Measurements from ENCODE around the gene CAMK1D.
A peak's percentile ranks its signal among the peaks of the same experiment; 100 is the strongest.

Gene CAMK1D

GRCh38 chr10:12709000-12709401 is 359.7 kb downstream of the CAMK1D start:
- ATAC-seq = 0 out of 3 replicates have a peak, but pooled peaks have one; percentile 2
- TF ChIP-seq ESRRG (CRISPR knock-in tag; IDR thresholded peaks at IDR 0.05) (no peak), ZFP3 (CRISPR knock-in tag; IDR thresholded peaks at IDR 0.05) (no peak), TOX (CRISPR knock-in tag; IDR thresholded peaks at IDR 0.05; ENCODE audit: borderline replicate concordance) (no peak), ZNF8 (CRISPR knock-in tag; IDR thresholded peaks at IDR 0.05) (no peak), CREB5 (CRISPR knock-in tag; IDR thresholded peaks at IDR 0.05; ENCODE audit: low read depth) (no peak), CSRNP3 (CRISPR knock-in tag; IDR thresholded peaks at IDR 0.05) (no peak)
- TF ChIP-seq, protein P1, sequence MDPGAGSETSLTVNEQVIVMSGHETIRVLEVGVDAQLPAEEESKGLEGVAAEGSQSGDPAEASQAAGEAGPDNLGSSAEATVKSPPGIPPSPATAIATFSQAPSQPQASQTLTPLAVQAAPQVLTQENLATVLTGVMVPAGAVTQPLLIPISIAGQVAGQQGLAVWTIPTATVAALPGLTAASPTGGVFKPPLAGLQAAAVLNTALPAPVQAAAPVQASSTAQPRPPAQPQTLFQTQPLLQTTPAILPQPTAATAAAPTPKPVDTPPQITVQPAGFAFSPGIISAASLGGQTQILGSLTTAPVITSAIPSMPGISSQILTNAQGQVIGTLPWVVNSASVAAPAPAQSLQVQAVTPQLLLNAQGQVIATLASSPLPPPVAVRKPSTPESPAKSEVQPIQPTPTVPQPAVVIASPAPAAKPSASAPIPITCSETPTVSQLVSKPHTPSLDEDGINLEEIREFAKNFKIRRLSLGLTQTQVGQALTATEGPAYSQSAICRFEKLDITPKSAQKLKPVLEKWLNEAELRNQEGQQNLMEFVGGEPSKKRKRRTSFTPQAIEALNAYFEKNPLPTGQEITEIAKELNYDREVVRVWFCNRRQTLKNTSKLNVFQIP (CRISPR knock-in tag; IDR thresholded peaks at IDR 0.05; ENCODE audit: borderline replicate concordance, low read depth) = no peak

DNA sequence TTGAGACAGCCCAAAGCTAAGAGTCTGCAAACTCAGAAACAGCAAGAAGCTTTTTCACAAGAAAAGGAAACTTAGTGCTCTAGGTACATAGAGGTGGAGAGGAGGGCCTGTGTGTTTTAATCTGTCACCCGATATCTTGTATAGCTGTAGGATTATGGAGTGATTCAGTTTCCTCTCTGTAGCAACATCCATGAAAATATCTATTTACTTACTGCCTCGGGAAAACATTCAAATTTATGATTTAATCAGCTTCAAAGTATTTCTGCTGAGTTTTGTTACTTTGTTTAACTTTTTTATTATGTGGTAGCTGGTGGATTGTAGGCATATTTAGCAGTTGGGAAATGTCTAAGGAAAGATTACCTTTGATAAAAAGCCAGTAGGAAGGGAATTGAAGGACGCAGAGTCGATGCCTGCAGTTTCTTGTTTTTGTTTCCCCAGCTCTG is 360.2 kb downstream of the CAMK1D start:
- TF ChIP-seq, protein P2, sequence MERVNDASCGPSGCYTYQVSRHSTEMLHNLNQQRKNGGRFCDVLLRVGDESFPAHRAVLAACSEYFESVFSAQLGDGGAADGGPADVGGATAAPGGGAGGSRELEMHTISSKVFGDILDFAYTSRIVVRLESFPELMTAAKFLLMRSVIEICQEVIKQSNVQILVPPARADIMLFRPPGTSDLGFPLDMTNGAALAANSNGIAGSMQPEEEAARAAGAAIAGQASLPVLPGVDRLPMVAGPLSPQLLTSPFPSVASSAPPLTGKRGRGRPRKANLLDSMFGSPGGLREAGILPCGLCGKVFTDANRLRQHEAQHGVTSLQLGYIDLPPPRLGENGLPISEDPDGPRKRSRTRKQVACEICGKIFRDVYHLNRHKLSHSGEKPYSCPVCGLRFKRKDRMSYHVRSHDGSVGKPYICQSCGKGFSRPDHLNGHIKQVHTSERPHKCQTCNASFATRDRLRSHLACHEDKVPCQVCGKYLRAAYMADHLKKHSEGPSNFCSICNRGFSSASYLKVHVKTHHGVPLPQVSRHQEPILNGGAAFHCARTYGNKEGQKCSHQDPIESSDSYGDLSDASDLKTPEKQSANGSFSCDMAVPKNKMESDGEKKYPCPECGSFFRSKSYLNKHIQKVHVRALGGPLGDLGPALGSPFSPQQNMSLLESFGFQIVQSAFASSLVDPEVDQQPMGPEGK (CRISPR knock-in tag; IDR thresholded peaks at IDR 0.05; ENCODE audit: borderline replicate concordance) = no peak
- TF ChIP-seq ISL1 (CRISPR knock-in tag; IDR thresholded peaks at IDR 0.05) = no peak
- peak; percentile 33; the same call in 2 of the 3 replicates for ATAC-seq

GRCh38 chr10:12710157-12710556 is 360.8 kb downstream of the CAMK1D start:
- ATAC-seq = no peak
- TF ChIP-seq, protein P2 (CRISPR knock-in tag; IDR thresholded peaks at IDR 0.05; ENCODE audit: borderline replicate concordance) = no peak
- TF ChIP-seq SNAI2 (CRISPR knock-in tag; IDR thresholded peaks at IDR 0.05) (no peak), TOX (CRISPR knock-in tag; IDR thresholded peaks at IDR 0.05; ENCODE audit: borderline replicate concordance) (no peak), ZNF8 (CRISPR knock-in tag; IDR thresholded peaks at IDR 0.05) (no peak), GLIS3 (CRISPR knock-in tag; IDR thresholded peaks at IDR 0.05) (no peak), ZNF70 (CRISPR knock-in tag; IDR thresholded peaks at IDR 0.05) (no peak), ARNTL (CRISPR knock-in tag; IDR thresholded peaks at IDR 0.05; ENCODE audit: borderline replicate concordance, low read depth) (no peak), ZFP3 (CRISPR knock-in tag; IDR thresholded peaks at IDR 0.05) (no peak), PPARA (CRISPR knock-in tag; IDR thresholded peaks at IDR 0.05; ENCODE audit: borderline replicate concordance) (no peak), ZFP30 (CRISPR knock-in tag; IDR thresholded peaks at IDR 0.05) (no peak), ZNF565 (CRISPR knock-in tag; conservative IDR thresholded peaks at IDR 0.05; ENCODE audit: low read depth) (no peak), ESRRG (CRISPR knock-in tag; IDR thresholded peaks at IDR 0.05) (no peak), BACH2 (CRISPR knock-in tag; IDR thresholded peaks at IDR 0.05; ENCODE audit: borderline replicate concordance) (no peak), CSDC2 (CRISPR knock-in tag; IDR thresholded peaks at IDR 0.05) (no peak), RARB (CRISPR knock-in tag; IDR thresholded peaks at IDR 0.05) (no peak)
- TF ChIP-seq, protein P3, sequence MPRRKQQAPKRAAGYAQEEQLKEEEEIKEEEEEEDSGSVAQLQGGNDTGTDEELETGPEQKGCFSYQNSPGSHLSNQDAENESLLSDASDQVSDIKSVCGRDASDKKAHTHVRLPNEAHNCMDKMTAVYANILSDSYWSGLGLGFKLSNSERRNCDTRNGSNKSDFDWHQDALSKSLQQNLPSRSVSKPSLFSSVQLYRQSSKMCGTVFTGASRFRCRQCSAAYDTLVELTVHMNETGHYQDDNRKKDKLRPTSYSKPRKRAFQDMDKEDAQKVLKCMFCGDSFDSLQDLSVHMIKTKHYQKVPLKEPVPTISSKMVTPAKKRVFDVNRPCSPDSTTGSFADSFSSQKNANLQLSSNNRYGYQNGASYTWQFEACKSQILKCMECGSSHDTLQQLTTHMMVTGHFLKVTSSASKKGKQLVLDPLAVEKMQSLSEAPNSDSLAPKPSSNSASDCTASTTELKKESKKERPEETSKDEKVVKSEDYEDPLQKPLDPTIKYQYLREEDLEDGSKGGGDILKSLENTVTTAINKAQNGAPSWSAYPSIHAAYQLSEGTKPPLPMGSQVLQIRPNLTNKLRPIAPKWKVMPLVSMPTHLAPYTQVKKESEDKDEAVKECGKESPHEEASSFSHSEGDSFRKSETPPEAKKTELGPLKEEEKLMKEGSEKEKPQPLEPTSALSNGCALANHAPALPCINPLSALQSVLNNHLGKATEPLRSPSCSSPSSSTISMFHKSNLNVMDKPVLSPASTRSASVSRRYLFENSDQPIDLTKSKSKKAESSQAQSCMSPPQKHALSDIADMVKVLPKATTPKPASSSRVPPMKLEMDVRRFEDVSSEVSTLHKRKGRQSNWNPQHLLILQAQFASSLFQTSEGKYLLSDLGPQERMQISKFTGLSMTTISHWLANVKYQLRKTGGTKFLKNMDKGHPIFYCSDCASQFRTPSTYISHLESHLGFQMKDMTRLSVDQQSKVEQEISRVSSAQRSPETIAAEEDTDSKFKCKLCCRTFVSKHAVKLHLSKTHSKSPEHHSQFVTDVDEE (CRISPR knock-in tag; IDR thresholded peaks at IDR 0.05) = no peak

All from SK-N-SH treated with all-trans-retinoic acid at 6 μM for 48 hours (cell line).